H1 (cell line): ENCODE measurements around the gene C16orf87. TPM values are rescaled to one million over a fixed set of nuclear protein-coding genes. Genes with fewer than 3 reads are reported as not detected.

ENCODE experiments used
- CTCF ChIA-PET: fragments of 300-600 bp; sonication (Branson Sonifier 250); formaldehyde crosslinking; loops from one replicate; lab custom pipeline; 2021; ENCODE audit not compliant: partially characterized antibody; lab: Charles Lee
- POLR2A ChIA-PET: fragments of 300-600 bp; sonication (Branson Sonifier 250); formaldehyde crosslinking; loops from one replicate; lab custom pipeline; 2021; ENCODE audit warnings: inconsistent platforms; ENCODE audit not compliant: partially characterized antibody; lab: Charles Lee
- DNase-seq, 2 experiments: peaks; one replicate each; pipeline versions ENCODE4 v3.0.0 to v3.0.0-alpha.2; 2010 to 2022; ENCODE audit warnings: low spot score in 2 of 2, low read depth in 1 of 2, mixed read lengths in 1 of 2
- FAIRE-seq: peaks from 2 replicates; lab custom pipeline; 2011; peaks lifted over from hg19 to GRCh38; lab: Jason Lieb, UNC
- H2AFZ ChIP-seq: 2 replicates; pipeline ENCODE4 v1.8.1; 2012; ENCODE audit warnings: low read length, inconsistent platforms
- H2AK5ac ChIP-seq: 2 replicates; pipeline ENCODE4 v1.6.1; 2013; ENCODE audit warnings: low read depth, low read length
- H2BK120ac ChIP-seq: replicated peaks from 2 replicates; pipeline ENCODE3; 2013; ENCODE audit warnings: low read depth, low read length, inconsistent platforms
- H2BK12ac ChIP-seq: 2 replicates; pipeline ENCODE4 v1.6.1; 2013; ENCODE audit warnings: low read depth, low read length
- H2BK15ac ChIP-seq: 2 replicates; pipeline ENCODE4 v1.6.1; 2013; ENCODE audit warnings: low read length
- H2BK20ac ChIP-seq: 2 replicates; pipeline ENCODE4 v1.6.1; 2013; ENCODE audit warnings: low read length
- H2BK5ac ChIP-seq: 2 replicates; pipeline ENCODE4 v1.6.1; 2013; ENCODE audit warnings: low read depth, low read length
- H3K14ac ChIP-seq: 2 replicates; pipeline ENCODE4 v1.6.1; 2013; ENCODE audit warnings: inconsistent platforms; ENCODE audit not compliant: insufficient read length
- H3K18ac ChIP-seq: 2 replicates; pipeline ENCODE4 v1.6.1; 2013; ENCODE audit warnings: low read length; ENCODE audit errors: extremely low read depth
- H3K23ac ChIP-seq: 2 replicates; pipeline ENCODE4 v1.6.1; 2013; ENCODE audit warnings: inconsistent platforms; ENCODE audit not compliant: insufficient read length
- H3K23me2 ChIP-seq: 2 replicates; pipeline ENCODE4 v1.6.1; 2013; ENCODE audit warnings: low read depth, low read length
- H3K27ac ChIP-seq: 2 replicates; pipeline ENCODE4 v1.6.1; 2011; ENCODE audit warnings: low read depth, low read length, inconsistent platforms
- H3K27me3 ChIP-seq, 4 experiments: replicated peaks in 1 of 4; 1 replicate in 1 of 4; 2 replicates in 3 of 4; pipeline versions ENCODE4 v1.6.1 to v1.8.1; 2011 to 2013; ENCODE audit warnings: low read length in 3 of 4, mild to moderate bottlenecking in 3 of 4, inconsistent platforms in 2 of 4, mixed read lengths in 2 of 4, moderate library complexity in 1 of 4; ENCODE audit not compliant: control insufficient read depth in 3 of 4, insufficient read depth in 3 of 4; ENCODE audit errors: extremely low read depth in 1 of 4
- H3K36me3 ChIP-seq, 4 experiments: 2 replicates each; pipeline versions ENCODE4 v1.6.1 to v1.8.1; 2011 to 2013; ENCODE audit warnings: mild to moderate bottlenecking in 4 of 4, low read length in 3 of 4, moderate library complexity in 2 of 4, control low read depth in 1 of 4, inconsistent platforms in 1 of 4; ENCODE audit not compliant: insufficient read depth in 4 of 4, control insufficient read depth in 2 of 4
- H3K4ac ChIP-seq: replicated peaks from 2 replicates; pipeline ENCODE3; 2013; ENCODE audit warnings: low read length, low read depth, mixed read lengths, inconsistent platforms; ENCODE audit not compliant: insufficient read length
- H3K4me1 ChIP-seq, 4 experiments: replicated peaks in 1 of 4; 1 replicate in 1 of 4; 2 replicates in 3 of 4; pipeline versions ENCODE4 v1.6.1 to v1.8.1; 2011 to 2013; ENCODE audit warnings: low read length in 3 of 4, inconsistent platforms in 2 of 4, mixed read lengths in 1 of 4; ENCODE audit not compliant: insufficient read depth in 4 of 4, control insufficient read depth in 3 of 4
- H3K4me2 ChIP-seq, 2 experiments: 2 replicates each; pipeline versions ENCODE4 v1.6.1 to v1.8.1; 2011 to 2013; ENCODE audit warnings: low read depth in 2 of 2, low read length in 2 of 2, control low read depth in 1 of 2, inconsistent platforms in 1 of 2, mild to moderate bottlenecking in 1 of 2; ENCODE audit not compliant: insufficient read depth in 1 of 2
- H3K4me3 ChIP-seq, 4 experiments: fragments of 200-600, 300-600 bp in 1 of 4; sonication (generic), shearing (Covaris generic), sonication (Bioruptor Twin) in 1 of 4; 2 replicates each; pipeline versions ENCODE4 v1.5.1 to v1.8.1; 2011 to 2016; ENCODE audit warnings: low read length in 4 of 4, low read depth in 3 of 4, control low read depth in 2 of 4, inconsistent platforms in 2 of 4, mild to moderate bottlenecking in 2 of 4, mixed read lengths in 1 of 4, moderate library complexity in 1 of 4; ENCODE audit not compliant: insufficient read depth in 2 of 4; ENCODE audit errors: extremely low read depth in 1 of 4
- H3K56ac ChIP-seq: replicated peaks from 2 replicates; pipeline ENCODE3; 2013; ENCODE audit warnings: low read depth, mild to moderate bottlenecking, mixed read lengths, low read length, inconsistent platforms; ENCODE audit not compliant: insufficient read length
- H3K79me1 ChIP-seq: 2 replicates; pipeline ENCODE4 v1.6.1; 2013; ENCODE audit warnings: low read depth, low read length, control low read depth
- H3K79me2 ChIP-seq, 2 experiments: 2 replicates each; pipeline versions ENCODE4 v1.6.1 to v1.8.1; 2012 to 2013; ENCODE audit warnings: low read length in 2 of 2, mild to moderate bottlenecking in 2 of 2, inconsistent platforms in 1 of 2; ENCODE audit not compliant: insufficient read depth in 2 of 2, control insufficient read depth in 1 of 2
- H3K9ac ChIP-seq, 4 experiments: replicated peaks in 1 of 4; 1 replicate in 1 of 4; 2 replicates in 3 of 4; pipeline versions ENCODE4 v1.6.1 to v1.8.1; 2011 to 2013; ENCODE audit warnings: low read depth in 3 of 4, low read length in 3 of 4, control low read depth in 2 of 4, mild to moderate bottlenecking in 2 of 4, moderate library complexity in 2 of 4, inconsistent platforms in 1 of 4; ENCODE audit errors: extremely low read depth in 1 of 4
- H3K9me3 ChIP-seq, 2 experiments: 2 replicates each; pipeline versions ENCODE4 v1.6.1 to v1.8.1; 2012 to 2013; ENCODE audit warnings: mild to moderate bottlenecking in 2 of 2, moderate library complexity in 2 of 2, control low read depth in 1 of 2, inconsistent platforms in 1 of 2, low read depth in 1 of 2, low read length in 1 of 2, mixed read lengths in 1 of 2; ENCODE audit not compliant: insufficient read depth in 2 of 2
- H4K20me1 ChIP-seq, 2 experiments: replicated peaks in 1 of 2; 2 replicates each; pipeline versions ENCODE3 to v1.8.1; 2011 to 2013; ENCODE audit warnings: inconsistent platforms in 2 of 2, low read length in 2 of 2, mild to moderate bottlenecking in 1 of 2; ENCODE audit not compliant: insufficient read depth in 2 of 2, control insufficient read depth in 1 of 2
- H4K5ac ChIP-seq: 2 replicates; pipeline ENCODE4 v1.6.1; 2013; ENCODE audit warnings: low read length, low read depth, mixed read lengths, inconsistent platforms; ENCODE audit not compliant: insufficient read length
- H4K8ac ChIP-seq: 2 replicates; pipeline ENCODE4 v1.8.0; 2013; ENCODE audit warnings: mild to moderate bottlenecking, moderate library complexity, low read length, inconsistent platforms; ENCODE audit not compliant: insufficient read depth; ENCODE audit errors: extremely low read depth
- H4K91ac ChIP-seq: replicated peaks from 2 replicates; pipeline ENCODE3; 2013; ENCODE audit warnings: low read length, mixed read lengths, inconsistent platforms; ENCODE audit not compliant: insufficient read length
- BACH1 ChIP-seq: IDR thresholded peaks from 2 replicates; pipeline ENCODE4 v1.6.1; 2012; ENCODE audit warnings: low read length, improper control_type of control experiment
- EP300 ChIP-seq, 2 experiments: IDR thresholded peaks; 1 replicate in 1 of 2; 2 replicates in 1 of 2; pipeline ENCODE4 v1.6.1; 2011 to 2012; ENCODE audit warnings: low read depth in 2 of 2, low read length in 2 of 2, mild to moderate bottlenecking in 2 of 2, borderline replicate concordance in 1 of 2, inconsistent platforms in 1 of 2, moderate library complexity in 1 of 2
- FOSL1 ChIP-seq: IDR thresholded peaks from 2 replicates; pipeline ENCODE4 v1.6.1; 2011; ENCODE audit warnings: mild to moderate bottlenecking, low read depth, low read length, moderate library complexity; ENCODE audit not compliant: insufficient read depth
- GABPA ChIP-seq: IDR thresholded peaks from 2 replicates; pipeline ENCODE4 v1.6.1; 2011; ENCODE audit warnings: mild to moderate bottlenecking, low read length, moderate library complexity, borderline replicate concordance; ENCODE audit not compliant: insufficient read depth
- KDM1A ChIP-seq: fragments of 200-600, 300-600 bp; sonication (generic); IDR thresholded peaks from 2 replicates; pipeline ENCODE4 v1.7.1; 2016; ENCODE audit warnings: mild to moderate bottlenecking, low read length, borderline replicate concordance
- SIRT6 ChIP-seq: IDR thresholded peaks from one replicate; pipeline ENCODE4 v1.7.1; 2012; ENCODE audit warnings: low read length, inconsistent platforms
- SRF ChIP-seq: IDR thresholded peaks from 2 replicates; pipeline ENCODE4 v1.6.1; 2011; ENCODE audit warnings: mild to moderate bottlenecking, low read depth, low read length, moderate library complexity
- TCF12 ChIP-seq: IDR thresholded peaks from 2 replicates; pipeline ENCODE4 v1.6.1; 2011; ENCODE audit warnings: low read depth, mild to moderate bottlenecking, low read length
- WGBS, 2 experiments: shearing (Covaris generic) in 1 of 2; methylation state at CpG; one replicate each; pipeline versions ENCODE4 v1.1.6 to v1.1.7; 2013 to 2015; ENCODE audit warnings: low lambda C conversion rate in 2 of 2, mixed read lengths in 2 of 2, inconsistent platforms in 1 of 2, low coverage in 1 of 2, missing lambda C conversion rate in 1 of 2; ENCODE audit not compliant: insufficient replicate concordance in 2 of 2, insufficient coverage in 1 of 2, insufficient read length in 1 of 2; ENCODE audit errors: extremely low coverage in 1 of 2, missing lambda C conversion rate in 1 of 2; 5-methylcytosine and 5-hydroxymethylcytosine counted together
- polyA plus RNA-seq, 7 experiments: library from polyadenylated mRNA; depleted of rRNA in 3 of 7; stranded (reverse) in 5 of 7; unstranded in 2 of 7; fragments of >200 nt in 5 of 7; fragments of 200-250 nt in 2 of 7; gene quantifications; 1 replicate in 5 of 7; 2 replicates in 1 of 7; 4 replicates in 1 of 7; pipeline versions ENCODE4 v1.2.1 to v1.2.3, GENCODE V29; 2011 to 2013; ENCODE audit warnings: missing spikeins in 2 of 7, mixed read lengths in 2 of 7
- total RNA-seq: library from RNA; stranded (reverse); fragmentation: NEBNext Ultra II Directional; extraction: Animal tissue kit (Norgen Biotek cat#: 25700); gene quantifications from 2 replicates; pipeline ENCODE4 v1.2.1, GENCODE V29; 2021

Gene C16orf87
- total and polyA plus RNA-seq, 2 of the 8 experiments (the other 6 are each of a cell fraction or from before 2014, with no cell fraction given) = 4.8 to 21.8 TPM

- H4K20me1 ChIP-seq = no peaks in the 10 kb centered on the region
- WGBS, 2 experiments = 82% methylated on average over 4 of the region's 4 CpGs; no CpG with 5 or more reads in 1 of the 2 experiments
- H2BK20ac ChIP-seq = no peak overlapping the region
- H3K27me3 ChIP-seq = no peaks in the 10 kb centered on the region
- no peak overlapping the region for H4K91ac ChIP-seq
- no peak for FAIRE-seq
- no peak overlapping the region for H2AFZ ChIP-seq
- H2BK5ac ChIP-seq = no peak overlapping the region
- no peaks in the 10 kb centered on the region for H3K79me1 ChIP-seq
- no peak overlapping the region for H3K9ac ChIP-seq
- no peak overlapping the region for H3K4me2 ChIP-seq
- DNase-seq = peak in 1 of 2 experiments; percentile 3
- H3K14ac ChIP-seq = no peak overlapping the region
- no peak overlapping the region for H2BK120ac ChIP-seq
- no peaks in the 10 kb centered on the region; a peak in 1 of 4 replicates for H3K9me3 ChIP-seq
- ChIA-PET POLR2A (no interaction called here), CTCF (interaction anchor here (1.4 kb wide), 1 partner anchor 10 kb away, joined by 4 read pairs; no protein-coding TSS in a partner anchor)
- H3K4me3 ChIP-seq = no peak overlapping the region
- H3K79me2 ChIP-seq = no peaks in the 10 kb centered on the region
- H2BK15ac ChIP-seq = no peak overlapping the region
- H3K56ac ChIP-seq = no peak overlapping the region
- no peak overlapping the region for H3K23ac ChIP-seq
- H2BK12ac ChIP-seq = no peak overlapping the region
- H3K4ac ChIP-seq = no peak overlapping the region
- no peaks in the 10 kb centered on the region for H3K36me3 ChIP-seq
- H4K8ac ChIP-seq = no peak overlapping the region
- H3K27ac ChIP-seq = no peak overlapping the region
- no peak overlapping the region for H4K5ac ChIP-seq
- no peaks in the 10 kb centered on the region for H3K23me2 ChIP-seq
- no peak overlapping the region for H3K18ac ChIP-seq
- no peaks in the 10 kb centered on the region for H3K4me1 ChIP-seq
- no peak for TF ChIP-seq KDM1A
- TF ChIP-seq EP300 (IDR thresholded peaks at IDR 0.05; ENCODE audit: borderline replicate concordance in 1 of 2, low read depth in 2 of 2, low read length in 2 of 2) = no peak
- no peak for TF ChIP-seq GABPA
- no peak for TF ChIP-seq BACH1
- no peak for TF ChIP-seq TCF12
- TF ChIP-seq SIRT6 = no peak
- no peak for TF ChIP-seq FOSL1
- TF ChIP-seq SRF = no peak
- TF ChIP-seq, all 59 proteins: peak for 0
- H2AK5ac ChIP-seq = no peak overlapping the region
Observed at GRCh38 chr16:46775214-46775613, 55.8 kb downstream of the C16orf87 start.
